Nephron progenitor cell (in vitro differentiated cells): ENCODE data around the gene NELFCD.
"Not testable (repeated sequence)": the region's sequence is repeated elsewhere in the genome, so short reads cannot be mapped to it uniquely, and the experiment has no call there.

Experiments
- DNase-seq: peaks from one replicate; pipeline ENCODE4 v3.0.0; 2021
- H3K27ac Mint-ChIP-seq: 2 replicates; pipeline ENCODE4 v1.8.0; 2021; ENCODE audit warnings: mild to moderate bottlenecking, moderate library complexity, mixed read lengths
- H3K27me3 Mint-ChIP-seq: 2 replicates; pipeline ENCODE4 v1.8.0; 2021; ENCODE audit warnings: mild to moderate bottlenecking, low read depth, mixed read lengths; ENCODE audit not compliant: poor library complexity
- H3K36me3 Mint-ChIP-seq: 2 replicates; pipeline ENCODE4 v1.8.0; 2021; ENCODE audit warnings: low read depth, mixed read lengths
- H3K4me1 Mint-ChIP-seq: 2 replicates; pipeline ENCODE4 v1.8.0; 2021; ENCODE audit warnings: mixed read lengths
- H3K4me3 Mint-ChIP-seq: 2 replicates; pipeline ENCODE4 v1.8.0; 2021; ENCODE audit warnings: mild to moderate bottlenecking, moderate library complexity, mixed read lengths
- H3K9me3 Mint-ChIP-seq: 2 replicates; pipeline ENCODE4 v1.8.0; 2021; ENCODE audit warnings: mild to moderate bottlenecking, moderate library complexity, mixed read lengths
- CTCF ChIP-seq: fragments of 200-600 bp; sonication (generic); IDR thresholded peaks from 2 replicates; pipeline ENCODE4 v1.5.0; 2021; ENCODE audit warnings: antibody characterized with exemption

NELFCD gene

DNA sequence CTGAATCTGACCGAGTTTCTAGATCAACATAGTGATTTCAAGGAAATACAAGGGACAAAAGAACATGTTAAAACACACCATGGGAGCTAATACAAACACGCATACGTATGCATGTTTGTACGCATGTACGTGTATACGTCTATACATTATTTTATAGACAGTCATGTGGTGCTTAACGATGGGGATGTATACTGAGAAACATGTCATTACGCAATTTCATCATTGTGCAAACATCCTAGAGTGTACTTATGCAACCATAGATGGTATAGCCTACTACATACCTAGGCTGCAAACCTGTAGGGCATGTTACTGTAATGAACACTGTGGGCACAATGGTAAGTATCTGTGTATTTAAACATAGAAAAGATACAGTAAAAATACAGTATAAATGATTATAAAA is 25.0 kb upstream of the NELFCD start:
- H3K27me3 Mint-ChIP-seq = peaks cover 20% of the 10 kb centered on the region
- H3K4me3 Mint-ChIP-seq = no peak overlapping the region
- H3K27ac Mint-ChIP-seq = no peak overlapping the region
- peaks cover 12% of the 10 kb centered on the region for H3K9me3 Mint-ChIP-seq
- H3K4me1 Mint-ChIP-seq = no peaks in the 10 kb centered on the region
- no peak for TF ChIP-seq CTCF
- no peak for DNase-seq
- H3K36me3 Mint-ChIP-seq = peaks cover 4% of the 10 kb centered on the region

DNA sequence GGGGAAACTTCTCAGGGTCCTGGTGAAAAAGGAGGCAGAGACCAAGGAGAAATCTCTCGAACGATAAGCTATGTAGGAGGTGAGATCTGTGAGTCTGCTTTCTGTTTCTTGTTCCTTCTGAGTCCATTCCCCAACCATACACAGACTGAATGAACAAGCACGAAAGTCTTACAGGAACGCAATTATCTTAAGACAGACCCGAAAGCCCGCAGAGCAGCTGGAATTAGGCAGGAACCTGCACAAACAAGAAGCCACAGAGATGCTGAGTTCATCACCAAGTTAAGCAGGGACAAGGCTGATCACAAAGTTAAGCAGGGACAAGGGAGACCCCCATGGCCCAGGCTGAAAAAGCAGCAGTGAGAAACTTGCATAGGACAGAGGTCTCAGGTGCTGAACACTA is 21.4 kb upstream of the NELFCD start:
- H3K27ac Mint-ChIP-seq = peak overlapping the region; percentile 36
- no peak for TF ChIP-seq CTCF
- H3K27me3 Mint-ChIP-seq = peaks cover 22% of the 10 kb centered on the region
- peaks cover 17% of the 10 kb centered on the region for H3K9me3 Mint-ChIP-seq
- H3K36me3 Mint-ChIP-seq = peaks cover 11% of the 10 kb centered on the region
- no peak overlapping the region for H3K4me3 Mint-ChIP-seq
- no peak for DNase-seq
- peaks cover 4% of the 10 kb centered on the region for H3K4me1 Mint-ChIP-seq

GRCh38 chr20:58963060-58963584 is 17.9 kb upstream of the NELFCD start:
- Mint-ChIP-seq H3K27me3 (peaks cover 14% of the 10 kb centered on the region), H3K4me1 (peaks cover 4% of the 10 kb centered on the region), H3K4me3 (no peak overlapping the region), H3K27ac (no peak overlapping the region), H3K9me3 (peaks cover 18% of the 10 kb centered on the region), H3K36me3 (peaks cover 9% of the 10 kb centered on the region)
- DNase-seq = no peak
- TF ChIP-seq CTCF = no peak

GRCh38 chr20:58963922-58964321 is 17.1 kb upstream of the NELFCD start:
- H3K36me3 Mint-ChIP-seq = peaks cover 11% of the 10 kb centered on the region
- not testable (repeated sequence) for DNase-seq, H3K27ac Mint-ChIP-seq, H3K4me3 Mint-ChIP-seq, H3K4me1 Mint-ChIP-seq
- peaks cover 24% of the 10 kb centered on the region for H3K9me3 Mint-ChIP-seq
- H3K27me3 Mint-ChIP-seq = peaks cover 14% of the 10 kb centered on the region

GRCh38 chr20:58965270-58966064 is 15.6 kb upstream of the NELFCD start:
- Mint-ChIP-seq H3K9me3 (peaks cover 39% of the 10 kb centered on the region), H3K27ac (no peak overlapping the region), H3K4me1 (peaks cover 4% of the 10 kb centered on the region), H3K27me3 (peaks cover 11% of the 10 kb centered on the region), H3K36me3 (peaks cover 16% of the 10 kb centered on the region), H3K4me3 (no peak overlapping the region)
- no peak for DNase-seq
- TF ChIP-seq CTCF = no peak

DNA sequence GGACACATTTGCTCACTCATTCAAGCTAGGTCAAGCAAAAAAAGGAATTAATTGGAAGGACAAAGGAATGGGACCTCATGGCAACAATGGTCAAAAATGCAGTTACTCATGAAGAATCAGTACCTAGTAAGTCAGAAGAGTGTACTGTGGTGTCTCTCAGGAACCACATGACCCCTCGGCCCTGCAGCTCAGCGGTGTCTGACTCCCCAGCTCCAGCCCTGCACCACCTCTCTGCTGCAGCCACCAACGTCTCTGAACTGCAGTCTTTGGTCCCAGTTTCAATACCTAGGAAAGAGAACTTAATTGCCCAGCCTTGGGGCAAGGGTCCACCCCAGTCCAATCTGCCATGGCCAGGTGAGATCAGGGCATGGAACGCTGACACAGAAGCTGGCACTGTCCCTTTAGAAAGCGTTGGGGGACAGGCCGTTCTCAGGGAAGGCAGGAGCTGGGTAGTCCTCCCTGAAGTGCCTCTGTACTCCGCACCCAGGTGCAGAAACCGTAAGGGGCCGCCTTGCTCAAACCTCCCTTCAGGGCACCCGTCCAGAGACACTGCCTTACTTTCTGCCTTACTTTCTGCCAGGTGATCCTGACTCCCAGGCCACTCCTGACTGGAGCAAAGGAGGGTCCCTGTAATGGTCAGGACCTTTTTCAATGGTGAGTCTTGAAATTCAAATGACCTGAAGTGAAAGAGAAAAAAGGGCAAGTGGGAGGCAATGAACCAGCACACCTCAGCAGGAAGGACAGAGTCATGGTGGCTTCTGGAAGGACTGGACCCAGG is 13.2 kb upstream of the NELFCD start:
- no peak for TF ChIP-seq CTCF
- DNase-seq = no peak
- peaks cover 12% of the 10 kb centered on the region for H3K36me3 Mint-ChIP-seq
- peaks cover 43% of the 10 kb centered on the region for H3K9me3 Mint-ChIP-seq
- H3K4me1 Mint-ChIP-seq = no peaks in the 10 kb centered on the region
- H3K4me3 Mint-ChIP-seq = no peak overlapping the region
- H3K27me3 Mint-ChIP-seq = peaks cover 15% of the 10 kb centered on the region
- H3K27ac Mint-ChIP-seq = no peak overlapping the region
